Measurements from ENCODE around the gene ZNF407. TPM values are rescaled to one million over a fixed set of nuclear protein-coding genes. Genes with fewer than 3 reads are reported as not detected.

ZNF407 gene
- total and polyA plus RNA-seq, 2 donors, result 5.1 to 9.7 TPM

- Histone ChIP-seq H3K36me3 (ENCODE audit: control insufficient read depth in 2 of 2, insufficient read depth in 2 of 2, low read length in 1 of 2) (no peaks in the 10 kb centered on the region), H3K27ac (ENCODE audit: low read depth in 1 of 2, low read length in 1 of 2) (no peak overlapping the region), H3K9me3 (ENCODE audit: control insufficient read depth in 2 of 2, insufficient read depth in 1 of 2, low read length in 1 of 2) (no peaks in the 10 kb centered on the region), H3K4me1 (ENCODE audit: control insufficient read depth in 2 of 2, insufficient read depth in 2 of 2, low read length in 2 of 2) (no peaks in the 10 kb centered on the region), H3K4me3 (ENCODE audit: low read length in 2 of 2) (no peak overlapping the region), H3K27me3 (ENCODE audit: control insufficient read depth in 2 of 2, insufficient read depth in 1 of 2, low read length in 1 of 2) (no peaks in the 10 kb centered on the region)
- 97% methylated on average over 2 of the region's 2 CpGs for WGBS
- no peak for DNase-seq (ENCODE audit: low read depth in 6 of 9, low spot score in 9 of 9)
Observed at GRCh38 chr18:74799542-74799941, 201.9 kb downstream of the ZNF407 start.

- no peak for DNase-seq (ENCODE audit: low read depth in 6 of 9, low spot score in 9 of 9)
- H3K4me3 ChIP-seq (ENCODE audit: low read length in 2 of 2), result no peak overlapping the region
- no peak overlapping the region for H3K27ac ChIP-seq (ENCODE audit: low read depth in 1 of 2, low read length in 1 of 2)
- H3K36me3 ChIP-seq (ENCODE audit: control insufficient read depth in 2 of 2, insufficient read depth in 2 of 2, low read length in 1 of 2), result no peaks in the 10 kb centered on the region
- no peaks in the 10 kb centered on the region for H3K4me1 ChIP-seq (ENCODE audit: control insufficient read depth in 2 of 2, insufficient read depth in 2 of 2, low read length in 2 of 2)
- no peaks in the 10 kb centered on the region for H3K27me3 ChIP-seq (ENCODE audit: control insufficient read depth in 2 of 2, insufficient read depth in 1 of 2, low read length in 1 of 2)
- H3K9me3 ChIP-seq (ENCODE audit: control insufficient read depth in 2 of 2, insufficient read depth in 1 of 2, low read length in 1 of 2), result no peaks in the 10 kb centered on the region
Observed at GRCh38 chr18:74800098-74800497, 202.4 kb downstream of the ZNF407 start.

- DNase-seq (ENCODE audit: low read depth in 6 of 9, low spot score in 9 of 9), result no peak
- no peaks in the 10 kb centered on the region for H3K27me3 ChIP-seq (ENCODE audit: control insufficient read depth in 2 of 2, insufficient read depth in 1 of 2, low read length in 1 of 2)
- H3K4me1 ChIP-seq (ENCODE audit: control insufficient read depth in 2 of 2, insufficient read depth in 2 of 2, low read length in 2 of 2), result no peaks in the 10 kb centered on the region
- no peaks in the 10 kb centered on the region for H3K9me3 ChIP-seq (ENCODE audit: control insufficient read depth in 2 of 2, insufficient read depth in 1 of 2, low read length in 1 of 2)
- H3K4me3 ChIP-seq (ENCODE audit: low read length in 2 of 2), result no peak overlapping the region
- H3K36me3 ChIP-seq (ENCODE audit: control insufficient read depth in 2 of 2, insufficient read depth in 2 of 2, low read length in 1 of 2), result no peaks in the 10 kb centered on the region
- 94% methylated on average over 4 of the region's 4 CpGs for WGBS
- H3K27ac ChIP-seq (ENCODE audit: low read depth in 1 of 2, low read length in 1 of 2), result no peak overlapping the region
Observed at GRCh38 chr18:74803117-74803516, 205.4 kb downstream of the ZNF407 start.

GRCh38 chr18:74803769-74804168 lies 206.1 kb downstream of the ZNF407 start:
- H3K9me3 ChIP-seq (ENCODE audit: control insufficient read depth in 2 of 2, insufficient read depth in 1 of 2, low read length in 1 of 2), result no peaks in the 10 kb centered on the region
- H3K27ac ChIP-seq (ENCODE audit: low read depth in 1 of 2, low read length in 1 of 2), result no peak overlapping the region
- no peaks in the 10 kb centered on the region for H3K27me3 ChIP-seq (ENCODE audit: control insufficient read depth in 2 of 2, insufficient read depth in 1 of 2, low read length in 1 of 2)
- H3K4me1 ChIP-seq (ENCODE audit: control insufficient read depth in 2 of 2, insufficient read depth in 2 of 2, low read length in 2 of 2), result no peaks in the 10 kb centered on the region
- DNase-seq (ENCODE audit: low read depth in 6 of 9, low spot score in 9 of 9), result no peak
- H3K4me3 ChIP-seq (ENCODE audit: low read length in 2 of 2), result no peak overlapping the region
- H3K36me3 ChIP-seq (ENCODE audit: control insufficient read depth in 2 of 2, insufficient read depth in 2 of 2, low read length in 1 of 2), result no peaks in the 10 kb centered on the region
- WGBS, result 95% methylated on average over 10 of the region's 10 CpGs

GRCh38 chr18:74804677-74805076 lies 207.0 kb downstream of the ZNF407 start:
- Histone ChIP-seq H3K27me3 (ENCODE audit: control insufficient read depth in 2 of 2, insufficient read depth in 1 of 2, low read length in 1 of 2) (no peaks in the 10 kb centered on the region), H3K4me1 (ENCODE audit: control insufficient read depth in 2 of 2, insufficient read depth in 2 of 2, low read length in 2 of 2) (no peaks in the 10 kb centered on the region), H3K4me3 (ENCODE audit: low read length in 2 of 2) (no peak overlapping the region), H3K36me3 (ENCODE audit: control insufficient read depth in 2 of 2, insufficient read depth in 2 of 2, low read length in 1 of 2) (no peaks in the 10 kb centered on the region), H3K9me3 (ENCODE audit: control insufficient read depth in 2 of 2, insufficient read depth in 1 of 2, low read length in 1 of 2) (no peaks in the 10 kb centered on the region), H3K27ac (ENCODE audit: low read depth in 1 of 2, low read length in 1 of 2) (no peak overlapping the region)
- DNase-seq (ENCODE audit: low read depth in 6 of 9, low spot score in 9 of 9), result no peak
- 73% methylated on average over 6 of the region's 6 CpGs for WGBS

GRCh38 chr18:74806073-74806472 lies 208.4 kb downstream of the ZNF407 start:
- H3K4me3 ChIP-seq (ENCODE audit: low read length in 2 of 2), result no peak overlapping the region
- H3K27ac ChIP-seq (ENCODE audit: low read depth in 1 of 2, low read length in 1 of 2), result no peak overlapping the region
- no peaks in the 10 kb centered on the region for H3K36me3 ChIP-seq (ENCODE audit: control insufficient read depth in 2 of 2, insufficient read depth in 2 of 2, low read length in 1 of 2)
- no peaks in the 10 kb centered on the region for H3K4me1 ChIP-seq (ENCODE audit: control insufficient read depth in 2 of 2, insufficient read depth in 2 of 2, low read length in 2 of 2)
- no peak for DNase-seq (ENCODE audit: low read depth in 6 of 9, low spot score in 9 of 9)
- no peaks in the 10 kb centered on the region for H3K27me3 ChIP-seq (ENCODE audit: control insufficient read depth in 2 of 2, insufficient read depth in 1 of 2, low read length in 1 of 2)
- H3K9me3 ChIP-seq (ENCODE audit: control insufficient read depth in 2 of 2, insufficient read depth in 1 of 2, low read length in 1 of 2), result no peaks in the 10 kb centered on the region
- WGBS, result 97% methylated on average over 6 of the region's 6 CpGs

- no peaks in the 10 kb centered on the region for H3K27me3 ChIP-seq (ENCODE audit: control insufficient read depth in 2 of 2, insufficient read depth in 1 of 2, low read length in 1 of 2)
- H3K4me3 ChIP-seq (ENCODE audit: low read length in 2 of 2), result no peak overlapping the region
- no peaks in the 10 kb centered on the region for H3K4me1 ChIP-seq (ENCODE audit: control insufficient read depth in 2 of 2, insufficient read depth in 2 of 2, low read length in 2 of 2)
- no peaks in the 10 kb centered on the region for H3K36me3 ChIP-seq (ENCODE audit: control insufficient read depth in 2 of 2, insufficient read depth in 2 of 2, low read length in 1 of 2)
- no peaks in the 10 kb centered on the region for H3K9me3 ChIP-seq (ENCODE audit: control insufficient read depth in 2 of 2, insufficient read depth in 1 of 2, low read length in 1 of 2)
- WGBS, result 97% methylated on average over 7 of the region's 7 CpGs
- no peak overlapping the region for H3K27ac ChIP-seq (ENCODE audit: low read depth in 1 of 2, low read length in 1 of 2)
- DNase-seq (ENCODE audit: low read depth in 6 of 9, low spot score in 9 of 9), result no peak
Observed at GRCh38 chr18:74806700-74807416, 209.2 kb downstream of the ZNF407 start.

- Histone ChIP-seq H3K36me3 (ENCODE audit: control insufficient read depth in 2 of 2, insufficient read depth in 2 of 2, low read length in 1 of 2) (no peaks in the 10 kb centered on the region), H3K9me3 (ENCODE audit: control insufficient read depth in 2 of 2, insufficient read depth in 1 of 2, low read length in 1 of 2) (no peaks in the 10 kb centered on the region), H3K4me1 (ENCODE audit: control insufficient read depth in 2 of 2, insufficient read depth in 2 of 2, low read length in 2 of 2) (no peaks in the 10 kb centered on the region), H3K27ac (ENCODE audit: low read depth in 1 of 2, low read length in 1 of 2) (no peak overlapping the region), H3K27me3 (ENCODE audit: control insufficient read depth in 2 of 2, insufficient read depth in 1 of 2, low read length in 1 of 2) (no peaks in the 10 kb centered on the region), H3K4me3 (ENCODE audit: low read length in 2 of 2) (no peak overlapping the region)
- DNase-seq (ENCODE audit: low read depth in 6 of 9, low spot score in 9 of 9), result no peak
- 98% methylated on average over 2 of the region's 2 CpGs for WGBS
Observed at GRCh38 chr18:74817576-74817975, 219.9 kb downstream of the ZNF407 start.

GRCh38 chr18:74818516-74819175 lies 221.0 kb downstream of the ZNF407 start:
- 97% methylated on average over 4 of the region's 4 CpGs for WGBS
- Histone ChIP-seq H3K36me3 (ENCODE audit: control insufficient read depth in 2 of 2, insufficient read depth in 2 of 2, low read length in 1 of 2) (no peaks in the 10 kb centered on the region), H3K9me3 (ENCODE audit: control insufficient read depth in 2 of 2, insufficient read depth in 1 of 2, low read length in 1 of 2) (no peaks in the 10 kb centered on the region), H3K27ac (ENCODE audit: low read depth in 1 of 2, low read length in 1 of 2) (no peak overlapping the region), H3K27me3 (ENCODE audit: control insufficient read depth in 2 of 2, insufficient read depth in 1 of 2, low read length in 1 of 2) (no peaks in the 10 kb centered on the region), H3K4me1 (ENCODE audit: control insufficient read depth in 2 of 2, insufficient read depth in 2 of 2, low read length in 2 of 2) (no peaks in the 10 kb centered on the region), H3K4me3 (ENCODE audit: low read length in 2 of 2) (no peak overlapping the region)
- no peak for DNase-seq (ENCODE audit: low read depth in 6 of 9, low spot score in 9 of 9)

All from thymus (tissue), 11 donors.